Esophagus squamous epithelium (tissue), 5 donors: Measurements from ENCODE around the gene EFHC2. TPM values are rescaled to one million over a fixed set of nuclear protein-coding genes. Genes with fewer than 3 reads are reported as not detected.

Source experiments
- DNase-seq: peaks from one replicate; lab custom pipeline; 2025; lab: John Stamatoyannopoulos, UW
- H3K27ac ChIP-seq, 4 donors: fragments of 200-600 bp; sonication (generic); one replicate each; pipeline ENCODE4 v1.5.1; 2016 to 2019; ENCODE audit warnings: mild to moderate bottlenecking in 1 of 4
- H3K27me3 ChIP-seq, 4 donors: fragments of 200-600 bp; sonication (generic); 1 replicate in 3 of 4; 2 replicates in 1 of 4; pipeline versions ENCODE4 v1.5.1 to v1.6.0; 2017 to 2021; ENCODE audit warnings: antibody characterized with exemption in 1 of 4
- H3K36me3 ChIP-seq, 3 donors: fragments of 200-600 bp; sonication (generic); one replicate each; pipeline ENCODE4 v1.5.1; 2016 to 2019
- H3K4me1 ChIP-seq, 3 donors: fragments of 200-600 bp; sonication (generic); one replicate each; pipeline ENCODE4 v1.5.1; 2017 to 2019
- H3K4me3 ChIP-seq, 4 donors: fragments of 200-600 bp; sonication (generic); 1 replicate in 3 of 4; 2 replicates in 1 of 4; pipeline ENCODE4 v1.5.1; 2016 to 2019; ENCODE audit warnings: mild to moderate bottlenecking in 2 of 4, moderate library complexity in 1 of 4
- H3K9me3 ChIP-seq, 3 donors: fragments of 200-600 bp; sonication (generic); one replicate each; pipeline ENCODE4 v1.5.1; 2016 to 2019
- POLR2A ChIP-seq, 4 donors: fragments of 450-650 bp; IDR thresholded peaks; one replicate each; pipeline ENCODE4 v1.6.1; 2017; ENCODE audit warnings: antibody characterized with exemption in 4 of 4, mild to moderate bottlenecking in 4 of 4, moderate library complexity in 3 of 4
- WGBS, 2 donors: methylation state at CpG; one replicate each; pipeline ENCODE4 v1.1.5; 2018; 5-methylcytosine and 5-hydroxymethylcytosine counted together
- intact Hi-C: fragments of 100-400 bp; cut with DNase I; formaldehyde crosslinking; loops from one replicate; pipeline ENCODE4 v1.15.0; 2022
- total RNA-seq, 4 donors: library from RNA; depleted of rRNA; stranded (reverse); fragments of >200 nt; gene quantifications; one replicate each; pipeline ENCODE4 v1.1.0, GENCODE V29; 2016
- TF ChIP-seq, protein P1 (sequence below), 6 experiments: fragments of 450-650 bp in 4 of 6; fragments of 200-600 bp in 2 of 6; sonication (generic) in 2 of 6; IDR thresholded peaks; one replicate each; pipeline ENCODE4 v1.5.1; 2016 to 2019; ENCODE audit warnings: antibody characterized with exemption in 6 of 6, mild to moderate bottlenecking in 4 of 6, moderate library complexity in 4 of 6
- donor health status: DM: yes; HTN: yes; CAD: no.

EFHC2 gene
- total RNA-seq, 4 donors from 2014 or later = 0.22 to 3.1 (median 2.0) TPM

GRCh38 chrX:44104699-44105098, 238.8 kb downstream of the EFHC2 start:
- WGBS, 2 donors = 81 to 100% methylated on average over 1 to 3 of the region's 3 CpGs
- no peaks in the 10 kb centered on the region for H3K27me3 ChIP-seq
- H3K4me3 ChIP-seq = no peak overlapping the region
- H3K4me1 ChIP-seq = no peaks in the 10 kb centered on the region
- H3K27ac ChIP-seq = no peak overlapping the region
- H3K9me3 ChIP-seq = no peaks in the 10 kb centered on the region
- no peak for DNase-seq
- TF ChIP-seq, protein P1, sequence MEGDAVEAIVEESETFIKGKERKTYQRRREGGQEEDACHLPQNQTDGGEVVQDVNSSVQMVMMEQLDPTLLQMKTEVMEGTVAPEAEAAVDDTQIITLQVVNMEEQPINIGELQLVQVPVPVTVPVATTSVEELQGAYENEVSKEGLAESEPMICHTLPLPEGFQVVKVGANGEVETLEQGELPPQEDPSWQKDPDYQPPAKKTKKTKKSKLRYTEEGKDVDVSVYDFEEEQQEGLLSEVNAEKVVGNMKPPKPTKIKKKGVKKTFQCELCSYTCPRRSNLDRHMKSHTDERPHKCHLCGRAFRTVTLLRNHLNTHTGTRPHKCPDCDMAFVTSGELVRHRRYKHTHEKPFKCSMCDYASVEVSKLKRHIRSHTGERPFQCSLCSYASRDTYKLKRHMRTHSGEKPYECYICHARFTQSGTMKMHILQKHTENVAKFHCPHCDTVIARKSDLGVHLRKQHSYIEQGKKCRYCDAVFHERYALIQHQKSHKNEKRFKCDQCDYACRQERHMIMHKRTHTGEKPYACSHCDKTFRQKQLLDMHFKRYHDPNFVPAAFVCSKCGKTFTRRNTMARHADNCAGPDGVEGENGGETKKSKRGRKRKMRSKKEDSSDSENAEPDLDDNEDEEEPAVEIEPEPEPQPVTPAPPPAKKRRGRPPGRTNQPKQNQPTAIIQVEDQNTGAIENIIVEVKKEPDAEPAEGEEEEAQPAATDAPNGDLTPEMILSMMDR (IDR thresholded peaks at IDR 0.05) = no peak
- TF ChIP-seq POLR2A (IDR thresholded peaks at IDR 0.05) = no peak
- no peaks in the 10 kb centered on the region for H3K36me3 ChIP-seq
- intact Hi-C loops = no loop called here

DNA sequence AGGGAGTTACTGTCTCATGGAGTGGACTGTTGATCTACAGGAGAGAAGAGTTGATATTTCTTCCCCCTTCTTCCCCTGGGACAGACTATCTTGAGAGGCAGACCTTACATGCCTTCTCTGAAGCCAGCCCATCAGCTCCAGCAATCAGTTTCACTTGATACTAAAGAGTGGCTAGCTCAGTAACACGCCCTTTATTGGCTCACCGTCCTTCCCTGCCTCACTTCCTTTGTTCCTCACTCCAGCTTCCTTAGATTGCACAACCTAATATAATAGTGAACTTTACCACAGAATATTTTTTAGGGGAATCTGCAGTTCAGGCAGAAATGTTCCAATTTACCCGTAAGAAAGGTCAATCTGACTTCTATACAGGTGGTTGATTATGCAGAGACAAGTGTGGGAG, 242.2 kb downstream of the EFHC2 start:
- WGBS, 2 donors = 38 to 75% methylated on average over 3 of the region's 3 CpGs
- Histone ChIP-seq H3K4me3 (no peak overlapping the region), H3K27me3 (no peaks in the 10 kb centered on the region), H3K36me3 (no peaks in the 10 kb centered on the region), H3K4me1 (no peaks in the 10 kb centered on the region), H3K27ac (peak overlapping the region in 1 of 4 donors; percentile 14), H3K9me3 (no peaks in the 10 kb centered on the region)
- intact Hi-C loops = no loop called here
- TF ChIP-seq, protein P1 (IDR thresholded peaks at IDR 0.05) = no peak
- no peak for TF ChIP-seq POLR2A (IDR thresholded peaks at IDR 0.05)
- DNase-seq = no peak

DNA sequence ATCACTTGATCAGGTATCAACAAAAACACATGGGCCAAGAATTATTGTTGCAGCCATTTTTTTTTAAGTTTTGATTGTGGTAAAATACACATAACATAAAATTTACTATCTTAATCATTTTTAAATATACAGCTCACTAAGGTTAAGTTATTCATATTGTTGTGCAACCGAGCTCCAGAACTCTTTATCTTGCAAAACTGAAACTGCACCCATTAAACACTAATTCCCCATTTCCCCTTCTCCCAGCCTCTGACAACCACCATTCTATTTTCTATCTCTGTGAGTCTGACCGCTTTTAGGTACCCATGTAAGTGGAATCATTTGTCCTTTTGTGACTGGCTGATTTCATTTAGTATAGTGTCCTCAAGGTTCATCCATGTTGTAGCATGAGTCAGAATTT, 244.1 kb downstream of the EFHC2 start:
- intact Hi-C loops = no loop called here
- no peak for DNase-seq
- no peaks in the 10 kb centered on the region for H3K27me3 ChIP-seq
- no peaks in the 10 kb centered on the region for H3K36me3 ChIP-seq
- no peak for TF ChIP-seq POLR2A (IDR thresholded peaks at IDR 0.05)
- TF ChIP-seq, protein P1 (IDR thresholded peaks at IDR 0.05) = no peak
- H3K4me3 ChIP-seq = no peak overlapping the region
- no peaks in the 10 kb centered on the region for H3K9me3 ChIP-seq
- no peaks in the 10 kb centered on the region for H3K4me1 ChIP-seq
- H3K27ac ChIP-seq = no peak overlapping the region
- 72 to 73% methylated on average over 2 of the region's 2 CpGs for WGBS, 2 donors

Other genes starting within 250 kb of the EFHC2 start
- 10 to 100 TPM in 2 of 4 donors, 1 to 10 TPM in 2; 8.5 to 18.6 (median 10.4) TPM for gene FUNDC1, start 199.2 kb upstream of the EFHC2 start, total RNA-seq